COLO829 (cell line): ENCODE data around the gene DPY19L2.
"Not testable (repeated sequence)": the region's sequence is repeated elsewhere in the genome, so short reads cannot be mapped to it uniquely, and the experiment has no call there.

ENCODE experiments used
- DNase-seq: peaks from one replicate; pipeline ENCODE4 v3.0.0; 2012; ENCODE audit warnings: low spot score

DPY19L2 gene

GRCh38 chr12:63668028-63668799, at the start of gene DPY19L2:
Gene DPY19L2 (minus strand): TSS chr12:63668493. CDS start chr12:63668393, 100 bp downstream.
- no peak for DNase-seq

GRCh38 chr12:63716891-63717290, 48.6 kb upstream of the DPY19L2 start:
- not testable (repeated sequence) for DNase-seq

GRCh38 chr12:63715107-63715625, 46.9 kb upstream of the DPY19L2 start:
- DNase-seq: not testable (repeated sequence)

GRCh38 chr12:63714409-63714808, 46.1 kb upstream of the DPY19L2 start:
- DNase-seq: not testable (repeated sequence)

- DNase-seq: not testable (repeated sequence)
Observed at GRCh38 chr12:63713681-63714075, 45.4 kb upstream of the DPY19L2 start.

- not testable (repeated sequence) for DNase-seq
Observed at GRCh38 chr12:63712979-63713680, 44.8 kb upstream of the DPY19L2 start.

- not testable (repeated sequence) for DNase-seq
Observed at GRCh38 chr12:63712376-63712974, 44.2 kb upstream of the DPY19L2 start.

GRCh38 chr12:63711339-63711738, 43.0 kb upstream of the DPY19L2 start:
- DNase-seq: not testable (repeated sequence)

- no peak for DNase-seq
Observed at GRCh38 chr12:63706336-63706735, 38.0 kb upstream of the DPY19L2 start.

- DNase-seq: not testable (repeated sequence)
Observed at GRCh38 chr12:63699678-63700382, 31.5 kb upstream of the DPY19L2 start.

- not testable (repeated sequence) for DNase-seq
Observed at GRCh38 chr12:63699011-63699410, 30.7 kb upstream of the DPY19L2 start.

- not testable (repeated sequence) for DNase-seq
Observed at GRCh38 chr12:63690837-63691236, 22.5 kb upstream of the DPY19L2 start.

- not testable (repeated sequence) for DNase-seq
Observed at GRCh38 chr12:63689141-63689540, 20.8 kb upstream of the DPY19L2 start.

GRCh38 chr12:63686623-63687022, 18.3 kb upstream of the DPY19L2 start:
- not testable (repeated sequence) for DNase-seq

GRCh38 chr12:63685789-63686188, 17.5 kb upstream of the DPY19L2 start:
- DNase-seq: not testable (repeated sequence)

- DNase-seq: not testable (repeated sequence)
Observed at GRCh38 chr12:63682617-63683016, 14.3 kb upstream of the DPY19L2 start.

GRCh38 chr12:63680758-63681157, 12.5 kb upstream of the DPY19L2 start:
- DNase-seq: not testable (repeated sequence)

GRCh38 chr12:63672550-63672949, 4.3 kb upstream of the DPY19L2 start:
- DNase-seq: not testable (repeated sequence)

- DNase-seq: not testable (repeated sequence)
Observed at GRCh38 chr12:63669936-63670335, 1.6 kb upstream of the DPY19L2 start.

GRCh38 chr12:63669427-63669826, 1.1 kb upstream of the DPY19L2 start:
- DNase-seq: not testable (repeated sequence)

- not testable (repeated sequence) for DNase-seq
Observed at GRCh38 chr12:63668800-63669365, 590 bp upstream of the DPY19L2 start.
